ENCODE measurements around the gene RIOX2. TPM values are rescaled to one million over a fixed set of nuclear protein-coding genes. Genes with fewer than 3 reads are reported as not detected.

The RIOX2 gene
- total RNA-seq, 2 donors from 2014 or later: 12.5 to 13.6 TPM

DNA sequence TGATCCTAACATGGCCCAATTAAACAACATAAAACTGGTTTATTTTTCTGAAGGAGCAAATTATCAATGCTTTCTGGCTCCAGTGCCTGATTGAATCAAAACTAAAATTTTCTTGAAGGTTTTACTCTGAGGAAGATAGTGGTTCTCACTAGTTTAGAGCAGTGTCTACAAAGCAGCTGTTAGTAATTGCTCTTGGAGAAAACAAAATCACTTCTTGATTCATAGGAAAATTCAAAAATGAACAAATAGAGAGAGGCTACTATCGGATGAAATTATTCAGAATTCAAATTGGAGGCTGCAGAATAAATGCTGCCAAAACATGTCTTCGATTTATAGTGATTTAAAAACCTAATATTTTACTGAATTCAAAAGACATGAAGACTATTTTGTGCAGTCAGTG lies 15.1 kb upstream of the RIOX2 start:
- no peaks in the 10 kb centered on the region for H3K36me3 Mint-ChIP-seq (ENCODE audit: low read depth)
- H3K27me3 Mint-ChIP-seq (ENCODE audit: insufficient read depth): no peaks in the 10 kb centered on the region
- TF ChIP-seq, protein P1, sequence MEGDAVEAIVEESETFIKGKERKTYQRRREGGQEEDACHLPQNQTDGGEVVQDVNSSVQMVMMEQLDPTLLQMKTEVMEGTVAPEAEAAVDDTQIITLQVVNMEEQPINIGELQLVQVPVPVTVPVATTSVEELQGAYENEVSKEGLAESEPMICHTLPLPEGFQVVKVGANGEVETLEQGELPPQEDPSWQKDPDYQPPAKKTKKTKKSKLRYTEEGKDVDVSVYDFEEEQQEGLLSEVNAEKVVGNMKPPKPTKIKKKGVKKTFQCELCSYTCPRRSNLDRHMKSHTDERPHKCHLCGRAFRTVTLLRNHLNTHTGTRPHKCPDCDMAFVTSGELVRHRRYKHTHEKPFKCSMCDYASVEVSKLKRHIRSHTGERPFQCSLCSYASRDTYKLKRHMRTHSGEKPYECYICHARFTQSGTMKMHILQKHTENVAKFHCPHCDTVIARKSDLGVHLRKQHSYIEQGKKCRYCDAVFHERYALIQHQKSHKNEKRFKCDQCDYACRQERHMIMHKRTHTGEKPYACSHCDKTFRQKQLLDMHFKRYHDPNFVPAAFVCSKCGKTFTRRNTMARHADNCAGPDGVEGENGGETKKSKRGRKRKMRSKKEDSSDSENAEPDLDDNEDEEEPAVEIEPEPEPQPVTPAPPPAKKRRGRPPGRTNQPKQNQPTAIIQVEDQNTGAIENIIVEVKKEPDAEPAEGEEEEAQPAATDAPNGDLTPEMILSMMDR (conservative IDR thresholded peaks at IDR 0.05): no peak
- Histone ChIP-seq H3K36me3 (ENCODE audit: control insufficient read depth, insufficient read depth, low read length) (no peaks in the 10 kb centered on the region), H3K4me1 (ENCODE audit: control insufficient read depth, insufficient read depth, low read length) (no peaks in the 10 kb centered on the region), H3K9ac (ENCODE audit: extremely low read depth, low read length, poor library complexity, severe bottlenecking) (no peak overlapping the region), H3K27me3 (ENCODE audit: control insufficient read depth, insufficient read depth, low read length, poor library complexity, severe bottlenecking) (no peaks in the 10 kb centered on the region), H3K27ac (ENCODE audit: low read depth, low read length) (no peak overlapping the region), H3K4me3 (ENCODE audit: low read length) (no peak overlapping the region), H3K9me3 (ENCODE audit: control insufficient read depth, low read length) (no peaks in the 10 kb centered on the region)
- H3K4me3 Mint-ChIP-seq: no peak overlapping the region
- no peak for DNase-seq
- no peaks in the 10 kb centered on the region for H3K4me1 Mint-ChIP-seq
- no peak overlapping the region for H3K27ac Mint-ChIP-seq
- WGBS, 2 experiments (ENCODE audit: insufficient coverage in 1 of 2, insufficient read length in 1 of 2): 83 to 87% methylated on average over 1 to 2 of the region's 2 CpGs
- H3K9me3 Mint-ChIP-seq: no peaks in the 10 kb centered on the region

GRCh38 chr3:97983933-97984491 lies 11.8 kb upstream of the RIOX2 start:
- H3K4me1 ChIP-seq (ENCODE audit: control insufficient read depth, insufficient read depth, low read length): no peaks in the 10 kb centered on the region
- no peak overlapping the region for H3K4me3 ChIP-seq (ENCODE audit: low read length)
- H3K27me3 ChIP-seq (ENCODE audit: control insufficient read depth, insufficient read depth, low read length, poor library complexity, severe bottlenecking): no peaks in the 10 kb centered on the region
- Mint-ChIP-seq H3K4me3 (no peak overlapping the region), H3K9me3 (no peaks in the 10 kb centered on the region), H3K27ac (no peak overlapping the region), H3K27me3 (ENCODE audit: insufficient read depth) (no peaks in the 10 kb centered on the region), H3K36me3 (ENCODE audit: low read depth) (no peaks in the 10 kb centered on the region), H3K4me1 (no peaks in the 10 kb centered on the region)
- TF ChIP-seq, protein P1 (conservative IDR thresholded peaks at IDR 0.05): no peak
- WGBS, 2 experiments (ENCODE audit: insufficient coverage in 1 of 2, insufficient read length in 1 of 2): 43 to 48% methylated on average over 2 of the region's 2 CpGs
- no peaks in the 10 kb centered on the region for H3K9me3 ChIP-seq (ENCODE audit: control insufficient read depth, low read length)
- H3K27ac ChIP-seq (ENCODE audit: low read depth, low read length): no peak overlapping the region
- H3K9ac ChIP-seq (ENCODE audit: extremely low read depth, low read length, poor library complexity, severe bottlenecking): no peak overlapping the region
- H3K36me3 ChIP-seq (ENCODE audit: control insufficient read depth, insufficient read depth, low read length): no peaks in the 10 kb centered on the region
- DNase-seq: no peak

GRCh38 chr3:97981886-97982285 lies 9.7 kb upstream of the RIOX2 start:
- Histone ChIP-seq H3K36me3 (ENCODE audit: control insufficient read depth, insufficient read depth, low read length) (no peaks in the 10 kb centered on the region), H3K4me1 (ENCODE audit: control insufficient read depth, insufficient read depth, low read length) (no peaks in the 10 kb centered on the region), H3K27me3 (ENCODE audit: control insufficient read depth, insufficient read depth, low read length, poor library complexity, severe bottlenecking) (no peaks in the 10 kb centered on the region), H3K9me3 (ENCODE audit: control insufficient read depth, low read length) (no peaks in the 10 kb centered on the region), H3K9ac (ENCODE audit: extremely low read depth, low read length, poor library complexity, severe bottlenecking) (no peak overlapping the region), H3K27ac (ENCODE audit: low read depth, low read length) (no peak overlapping the region), H3K4me3 (ENCODE audit: low read length) (no peak overlapping the region)
- Mint-ChIP-seq H3K9me3 (no peaks in the 10 kb centered on the region), H3K27ac (no peak overlapping the region), H3K4me3 (no peak overlapping the region), H3K4me1 (no peaks in the 10 kb centered on the region), H3K27me3 (ENCODE audit: insufficient read depth) (no peaks in the 10 kb centered on the region), H3K36me3 (ENCODE audit: low read depth) (no peaks in the 10 kb centered on the region)
- 87 to 94% methylated on average over 2 to 3 of the region's 3 CpGs for WGBS, 2 experiments (ENCODE audit: insufficient coverage in 1 of 2, insufficient read length in 1 of 2)
- TF ChIP-seq, protein P1 (conservative IDR thresholded peaks at IDR 0.05): no peak
- DNase-seq: no peak

All from endodermal cell (in vitro differentiated cells).